ENCODE results near the gene ZFHX2.
"Not testable (repeated sequence)": the region's sequence is repeated elsewhere in the genome, so short reads cannot be mapped to it uniquely, and the experiment has no call there.

Gene ZFHX2

DNA sequence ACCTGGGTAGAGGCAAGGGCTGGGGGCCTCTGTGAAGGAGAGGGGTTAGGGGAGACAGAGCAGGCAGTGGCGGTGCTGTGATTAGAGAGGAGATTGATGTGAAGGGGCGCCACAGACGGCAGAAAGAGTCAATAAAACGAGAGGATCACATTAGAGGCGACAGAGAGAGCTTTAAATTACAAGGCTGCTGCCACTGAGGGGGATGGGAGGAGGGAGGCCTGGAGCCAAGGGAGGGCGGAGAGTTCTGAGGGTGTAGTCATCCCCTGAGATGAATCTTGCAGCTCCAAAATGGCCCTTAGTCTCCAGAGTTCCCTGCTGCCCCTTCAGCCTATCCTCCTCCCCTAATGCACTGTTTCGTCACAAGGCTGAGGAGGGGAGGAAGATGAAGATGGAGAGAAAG lies 12.8 kb downstream of the ZFHX2 start:
- DNase-seq, result no peak

DNA sequence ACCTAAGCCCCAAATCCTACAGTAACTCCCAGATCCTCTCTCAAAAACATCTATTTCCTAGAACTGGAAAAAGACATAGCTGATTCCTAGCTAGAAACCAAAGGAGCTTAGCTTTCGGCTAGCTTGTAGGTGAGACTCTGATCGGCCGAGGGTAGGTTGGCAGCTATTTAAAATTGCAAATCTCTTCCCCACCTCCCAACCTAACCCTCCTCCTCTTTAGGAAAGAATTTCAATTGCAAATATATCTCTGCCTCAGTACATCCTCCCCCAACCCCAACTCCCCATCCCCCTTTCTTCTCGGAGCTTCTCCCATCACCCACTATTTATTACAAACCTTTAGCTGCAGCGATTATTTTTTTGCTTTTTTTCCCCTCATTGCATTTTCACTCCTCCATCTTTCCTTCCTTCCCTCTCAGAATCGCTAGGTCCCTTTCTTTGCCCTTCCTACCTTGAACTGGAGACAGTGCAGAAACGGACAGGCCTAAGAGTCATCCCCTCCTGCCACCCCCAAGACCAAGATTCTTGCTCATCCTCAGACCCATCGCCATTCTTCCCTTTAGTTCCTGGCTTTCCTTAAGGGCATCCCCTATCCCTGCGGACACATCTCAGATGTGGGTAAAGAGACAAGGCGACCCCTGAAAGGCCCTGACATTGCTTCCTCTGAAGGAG lies 13.4 kb downstream of the ZFHX2 start:
- DNase-seq, result no peak

DNA sequence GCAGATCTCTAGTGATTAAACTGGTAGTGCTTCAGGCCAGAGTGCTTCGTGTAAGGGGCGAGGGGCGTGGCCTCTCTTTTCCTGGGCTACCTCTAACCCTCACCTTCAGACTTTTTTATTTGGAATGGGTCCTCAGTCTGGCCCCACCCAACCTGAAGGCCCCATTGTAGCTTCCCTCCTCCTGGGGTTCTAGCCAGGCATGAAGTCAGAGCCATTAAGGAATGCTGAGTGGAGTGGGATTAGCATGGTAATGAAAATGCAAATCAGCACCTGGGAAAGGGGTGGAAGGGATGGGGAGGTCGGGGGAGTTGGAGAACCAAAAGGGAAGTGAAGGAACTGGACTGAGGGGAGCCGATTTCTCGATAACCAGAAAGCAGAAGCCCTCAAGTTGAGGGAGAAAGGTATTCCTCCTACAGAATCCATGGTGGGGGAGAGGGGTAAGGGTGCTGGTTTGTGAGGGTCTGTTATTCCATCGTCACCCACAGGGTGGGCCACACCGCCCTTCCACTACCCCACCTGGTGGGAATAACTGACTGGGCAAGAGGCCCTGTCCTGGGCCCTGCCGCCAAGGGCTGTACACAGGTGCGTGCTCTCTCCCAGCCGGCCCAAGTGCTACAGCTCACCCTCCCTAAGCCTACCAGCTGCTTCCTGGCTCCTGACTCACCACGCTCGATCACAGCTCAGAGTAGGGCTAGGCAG lies 14.1 kb downstream of the ZFHX2 start:
- DNase-seq, result no peak

DNA sequence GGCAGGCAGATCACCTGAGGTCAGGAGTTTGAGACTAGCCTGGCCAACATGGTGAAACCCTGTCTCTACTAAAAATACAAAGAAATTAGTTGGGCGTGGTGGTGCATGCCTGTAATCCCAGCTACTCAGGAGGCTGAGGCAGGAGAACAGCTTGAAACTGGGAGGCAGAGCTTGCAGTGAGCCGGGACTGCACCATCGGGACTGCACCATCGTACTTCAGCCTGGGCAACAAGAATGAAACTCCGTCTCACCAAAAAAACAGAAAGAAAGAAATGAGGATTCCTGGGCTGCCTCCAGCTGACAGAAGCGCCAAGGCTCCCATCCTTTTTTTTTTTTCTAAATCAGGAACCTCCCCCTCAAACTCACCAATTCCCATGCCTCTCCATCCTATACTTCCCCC lies 14.7 kb downstream of the ZFHX2 start:
- not testable (repeated sequence) for DNase-seq

DNA sequence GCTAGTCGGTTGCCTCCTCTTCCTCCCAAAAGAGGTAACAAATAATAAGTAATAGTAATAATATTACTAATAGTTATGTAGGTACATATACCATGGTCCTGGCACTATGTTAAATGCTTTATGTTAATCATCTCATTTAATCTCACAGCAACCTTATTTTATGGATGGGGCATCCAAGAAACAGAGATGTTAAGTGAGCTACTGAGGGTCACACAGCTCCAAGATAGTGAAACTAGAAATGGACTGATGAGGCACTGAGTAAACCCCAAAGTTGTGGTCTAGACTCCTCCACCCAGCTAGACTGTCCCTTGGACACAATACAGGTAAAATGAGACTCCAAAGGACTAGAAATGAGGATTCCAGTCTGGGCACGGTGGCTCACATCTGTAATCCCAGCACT lies 15.1 kb downstream of the ZFHX2 start:
- DNase-seq, result no peak

DNA sequence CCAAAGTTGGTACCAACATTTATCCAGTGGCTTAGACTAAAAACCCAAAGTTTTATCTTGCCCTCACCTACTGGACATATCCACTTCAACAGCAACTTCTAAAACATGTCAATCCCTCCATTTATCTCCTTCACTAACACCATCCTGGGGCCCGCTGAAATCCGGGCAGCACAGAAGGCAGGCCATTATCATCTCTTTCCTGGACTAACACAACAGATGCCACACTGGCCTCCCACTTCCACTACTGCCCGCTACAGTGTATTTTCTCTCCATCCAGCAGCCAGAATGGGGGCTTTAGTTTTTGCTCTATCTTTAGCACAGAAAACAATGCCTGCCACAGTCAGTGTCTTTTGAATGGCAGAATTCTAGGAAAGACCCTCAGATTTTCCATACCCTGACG lies 15.6 kb downstream of the ZFHX2 start:
- no peak for DNase-seq

DNA sequence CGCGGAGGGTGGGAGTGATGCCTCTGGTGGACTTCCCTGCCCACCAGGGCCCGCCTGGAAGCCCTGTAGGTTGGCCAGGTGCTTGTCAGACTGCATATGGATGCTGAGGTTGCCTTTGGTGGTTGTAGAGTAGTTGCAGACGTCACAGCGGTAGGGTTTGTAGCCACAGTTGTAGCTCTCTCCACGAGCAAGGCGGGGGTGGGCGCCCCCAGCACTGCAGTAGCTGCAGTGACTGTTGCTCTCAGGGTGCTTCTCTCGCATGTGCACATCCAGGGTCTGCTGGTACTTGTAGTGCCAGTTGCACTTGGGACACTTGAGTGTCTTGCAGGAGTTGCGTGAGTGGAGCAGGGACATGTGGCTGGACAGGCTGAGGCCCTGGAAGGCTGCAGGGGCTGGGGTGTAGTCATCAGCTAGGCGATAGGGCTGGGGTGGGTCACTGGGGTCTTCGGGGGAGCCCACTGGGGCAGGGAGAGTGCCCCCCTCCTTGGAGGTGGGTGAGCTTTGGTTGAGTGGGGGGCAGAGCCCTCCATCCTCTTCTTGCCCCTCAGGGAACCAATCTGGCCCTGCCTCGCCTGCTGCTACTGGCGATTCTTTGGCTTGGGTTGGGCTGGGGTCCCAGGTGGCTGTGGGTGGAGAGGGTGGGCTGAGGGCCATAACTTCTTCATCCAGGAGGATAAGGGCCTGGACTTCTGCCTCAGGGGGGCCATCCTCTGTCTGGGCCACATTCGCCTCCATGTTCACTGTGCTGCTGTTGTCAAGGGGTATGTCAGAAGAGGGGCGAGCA lies 17.7 kb downstream of the ZFHX2 start:
- no peak for DNase-seq

DNA sequence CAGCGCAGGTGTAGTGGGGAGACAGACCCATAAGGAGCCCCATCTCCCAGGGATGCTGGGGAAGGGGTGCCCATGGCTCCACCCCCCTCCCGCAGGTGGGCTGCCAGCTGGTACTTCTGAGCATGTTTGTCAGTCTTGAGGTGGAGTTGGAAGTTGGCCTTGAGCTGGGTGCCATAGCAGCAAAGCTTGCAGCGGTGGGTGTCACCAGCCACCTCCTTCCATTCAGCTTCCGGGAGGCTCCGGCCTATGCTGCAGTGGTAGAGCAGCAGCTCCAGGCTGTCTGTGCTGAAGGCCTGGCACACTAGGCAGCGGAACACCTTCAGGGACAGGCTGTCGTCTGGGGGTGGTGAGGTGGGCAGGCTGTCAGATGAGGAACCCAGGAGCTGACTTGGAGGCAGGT lies 18.9 kb downstream of the ZFHX2 start:
- no peak for DNase-seq

DNA sequence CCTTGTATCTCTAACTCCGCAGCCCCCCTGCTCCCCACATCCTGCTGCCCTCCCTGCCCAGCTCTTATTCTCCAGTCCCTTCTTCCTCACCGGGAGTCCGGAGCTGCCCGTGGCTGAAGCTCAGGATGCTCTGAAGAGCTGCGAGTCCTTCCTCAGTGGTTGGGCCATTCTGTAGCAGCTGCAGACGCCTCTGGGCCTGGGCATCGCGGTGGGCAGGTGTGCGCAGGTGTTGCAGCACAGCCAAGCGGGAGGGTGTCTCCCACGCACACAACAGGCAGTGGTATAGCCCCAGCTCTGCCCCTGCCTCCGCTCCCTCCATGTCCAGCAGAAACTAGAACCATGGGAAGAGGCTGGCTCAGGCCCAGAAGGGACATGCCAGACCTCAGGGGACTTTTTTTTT lies 20.2 kb downstream of the ZFHX2 start:
- DNase-seq, result no peak

DNA sequence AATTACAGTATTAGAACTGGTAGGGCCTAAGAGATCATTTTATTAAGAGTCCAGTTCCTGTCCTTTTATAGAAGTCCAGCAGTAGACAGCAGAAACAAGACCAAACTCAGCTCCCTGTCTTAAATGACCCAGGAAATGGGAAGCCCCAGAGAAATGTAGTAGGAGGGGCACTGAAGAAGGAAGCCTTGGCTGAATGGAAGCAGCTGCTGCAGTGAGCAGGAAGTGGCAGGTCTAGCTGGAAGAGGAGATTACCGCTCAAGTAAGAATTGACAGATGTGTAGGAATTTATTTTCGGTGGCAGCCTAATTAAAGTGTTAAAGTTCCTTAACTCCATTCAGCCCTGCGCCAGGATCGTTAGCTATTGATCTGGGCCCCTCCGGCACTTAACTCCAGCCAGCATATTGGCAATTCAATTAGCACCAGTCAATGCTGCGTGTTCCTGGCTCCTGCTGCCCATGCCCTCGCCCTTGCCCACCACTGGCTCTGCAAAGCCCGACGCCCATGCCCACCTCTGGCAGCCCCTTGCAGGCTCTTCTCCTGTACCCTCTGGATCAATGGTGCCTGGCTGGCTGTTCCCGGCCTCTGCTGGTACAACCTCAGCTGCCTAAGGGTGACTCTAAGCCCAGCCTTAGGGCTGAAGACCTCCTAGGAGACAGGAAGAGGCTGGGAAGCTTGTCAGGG lies 21.1 kb downstream of the ZFHX2 start:
- no peak for DNase-seq

DNA sequence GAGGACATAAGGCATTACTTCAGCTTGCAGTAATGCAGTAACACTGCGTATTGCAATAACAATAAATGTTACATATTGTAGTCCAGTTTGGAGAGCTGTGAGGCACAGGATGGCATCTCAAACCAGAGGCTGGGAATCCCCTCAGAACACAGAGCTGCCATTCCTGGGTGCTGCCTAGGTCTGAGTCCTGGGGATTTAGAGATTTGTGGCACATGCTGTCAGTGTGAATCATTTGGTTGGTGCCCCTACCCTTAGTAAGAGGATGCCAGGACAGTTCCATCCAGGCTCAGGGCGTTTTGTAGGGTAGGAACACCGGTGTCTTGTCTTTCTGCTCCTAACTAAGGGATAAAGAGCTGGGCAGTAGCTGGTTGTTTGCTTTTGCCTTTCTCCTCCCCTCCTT lies 22.5 kb downstream of the ZFHX2 start:
- DNase-seq, result no peak

DNA sequence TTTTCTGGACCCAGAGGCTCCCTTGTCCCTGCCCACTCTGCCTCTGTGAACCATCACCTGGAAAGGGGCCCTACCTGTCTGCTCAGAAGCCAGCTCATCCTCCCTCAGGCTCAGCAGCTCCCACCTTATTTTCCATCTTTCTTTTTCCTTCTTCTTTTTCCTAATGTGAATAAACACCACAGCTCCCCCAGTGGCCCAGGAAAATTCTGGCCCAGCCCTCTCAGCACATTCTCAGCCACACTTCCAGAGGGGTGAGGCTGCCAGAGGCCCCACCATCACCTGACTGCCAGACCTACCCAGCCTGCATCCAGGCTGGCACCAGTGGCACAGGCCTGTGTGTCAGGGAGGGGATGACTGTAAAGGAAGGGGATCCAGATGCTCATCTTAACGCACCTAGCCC lies 23.0 kb downstream of the ZFHX2 start:
- DNase-seq, result no peak

DNA sequence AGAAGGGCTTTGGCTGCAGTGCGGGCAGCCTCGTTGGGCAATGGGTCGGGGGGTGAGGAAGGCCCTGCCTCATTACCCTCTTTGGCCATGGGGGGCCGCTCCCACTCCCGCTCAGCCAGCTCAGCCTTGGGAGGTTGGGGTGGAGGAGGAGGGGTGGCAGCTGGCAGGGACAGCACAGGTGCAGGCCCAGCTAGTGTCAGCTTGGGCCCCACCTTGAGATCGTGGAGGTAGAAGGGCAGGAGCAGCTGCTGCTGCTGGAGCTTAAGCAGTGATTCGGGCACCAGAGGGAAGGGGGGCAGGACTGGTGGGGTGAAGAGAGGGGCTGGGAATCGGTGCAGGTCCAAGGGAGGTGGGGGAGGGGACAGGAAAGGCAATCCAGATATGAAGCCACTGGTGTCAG lies 26.0 kb downstream of the ZFHX2 start:
- DNase-seq, result no peak

DNA sequence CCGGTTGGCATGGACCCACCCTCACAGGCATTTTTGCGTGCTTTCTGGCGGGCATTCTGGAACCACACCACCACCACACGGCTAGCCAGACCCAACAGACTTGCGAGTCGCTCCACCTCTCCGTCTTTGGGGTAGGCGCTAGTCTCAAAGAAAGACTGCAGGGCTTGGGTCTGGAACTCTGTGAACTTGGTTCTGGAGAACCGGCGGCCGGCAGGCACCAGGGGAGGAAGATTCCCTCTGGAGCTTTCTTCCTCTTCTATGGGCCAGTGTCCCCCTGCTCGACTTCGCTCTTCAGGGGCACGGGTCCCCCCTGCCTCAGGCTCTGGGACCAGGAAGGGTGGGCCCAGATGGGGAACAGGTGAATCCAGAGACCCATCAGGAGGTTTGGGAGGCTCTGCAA lies 26.6 kb downstream of the ZFHX2 start:
- no peak for DNase-seq

DNA sequence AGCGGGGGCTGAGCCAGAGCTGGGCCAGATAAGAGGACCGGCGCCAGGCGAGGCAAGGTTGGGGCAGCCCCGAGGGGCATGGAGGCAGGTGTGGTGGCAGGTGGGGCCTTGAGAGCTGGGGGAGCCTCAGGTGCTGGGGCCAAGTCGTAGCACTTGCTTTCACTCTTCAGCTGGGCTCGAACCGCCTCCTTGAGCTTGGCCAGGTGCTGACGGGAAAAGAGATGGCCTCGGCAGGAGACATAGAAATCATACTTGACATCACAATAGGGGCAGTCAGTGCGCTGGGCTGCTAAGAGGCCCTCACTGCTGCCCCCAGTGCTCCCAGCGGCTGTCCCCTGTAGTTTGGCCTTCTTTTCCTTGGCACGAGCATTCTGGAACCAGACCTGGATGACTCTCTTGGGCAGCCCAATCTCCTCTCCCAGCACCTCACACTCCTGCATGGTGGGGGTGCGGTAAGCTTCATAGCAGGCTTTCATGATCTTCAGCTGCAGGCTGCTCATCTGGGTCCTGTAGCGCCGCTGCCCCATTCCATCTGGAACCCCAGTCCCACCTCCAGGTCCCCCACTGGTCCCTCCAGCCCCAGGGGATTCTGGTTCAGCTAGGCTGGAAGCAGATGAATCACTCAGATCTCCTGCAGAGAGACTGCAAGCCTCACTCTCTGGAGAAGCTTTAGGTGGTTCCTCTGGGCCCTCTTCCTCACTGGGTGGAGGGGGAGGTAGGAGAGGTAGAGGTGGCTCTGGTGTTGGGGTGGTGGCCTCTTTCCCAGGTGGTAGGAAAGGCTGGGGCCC lies 28.1 kb downstream of the ZFHX2 start:
- no peak for DNase-seq

DNA sequence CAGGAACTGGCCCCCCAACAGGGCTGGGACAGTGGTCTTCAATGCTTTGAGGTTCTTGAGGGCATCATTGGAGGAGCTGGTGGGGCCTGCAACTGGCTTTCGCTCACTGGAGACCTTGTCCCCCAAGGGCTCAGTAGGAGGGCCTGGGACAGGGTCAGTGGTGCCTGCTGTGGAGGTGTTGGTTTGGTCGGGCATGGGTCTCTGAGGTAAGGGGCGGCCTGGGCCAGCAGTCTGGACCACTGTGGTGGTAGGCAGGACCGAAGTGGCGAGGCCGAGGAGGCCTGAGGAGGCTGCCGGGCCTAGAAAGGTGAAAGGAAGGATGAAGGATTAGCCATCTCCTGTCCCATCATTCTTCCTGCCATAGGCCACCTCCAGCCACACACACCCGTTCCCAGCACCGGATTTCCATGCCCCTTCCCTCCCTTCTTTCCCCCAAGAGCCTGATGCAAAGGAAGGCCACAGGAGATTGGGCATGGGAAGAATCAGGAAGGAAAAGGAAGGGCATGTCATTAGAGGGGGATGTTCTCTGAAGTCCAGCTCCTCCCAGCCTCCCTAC lies 28.8 kb downstream of the ZFHX2 start:
- no peak for DNase-seq

DNA sequence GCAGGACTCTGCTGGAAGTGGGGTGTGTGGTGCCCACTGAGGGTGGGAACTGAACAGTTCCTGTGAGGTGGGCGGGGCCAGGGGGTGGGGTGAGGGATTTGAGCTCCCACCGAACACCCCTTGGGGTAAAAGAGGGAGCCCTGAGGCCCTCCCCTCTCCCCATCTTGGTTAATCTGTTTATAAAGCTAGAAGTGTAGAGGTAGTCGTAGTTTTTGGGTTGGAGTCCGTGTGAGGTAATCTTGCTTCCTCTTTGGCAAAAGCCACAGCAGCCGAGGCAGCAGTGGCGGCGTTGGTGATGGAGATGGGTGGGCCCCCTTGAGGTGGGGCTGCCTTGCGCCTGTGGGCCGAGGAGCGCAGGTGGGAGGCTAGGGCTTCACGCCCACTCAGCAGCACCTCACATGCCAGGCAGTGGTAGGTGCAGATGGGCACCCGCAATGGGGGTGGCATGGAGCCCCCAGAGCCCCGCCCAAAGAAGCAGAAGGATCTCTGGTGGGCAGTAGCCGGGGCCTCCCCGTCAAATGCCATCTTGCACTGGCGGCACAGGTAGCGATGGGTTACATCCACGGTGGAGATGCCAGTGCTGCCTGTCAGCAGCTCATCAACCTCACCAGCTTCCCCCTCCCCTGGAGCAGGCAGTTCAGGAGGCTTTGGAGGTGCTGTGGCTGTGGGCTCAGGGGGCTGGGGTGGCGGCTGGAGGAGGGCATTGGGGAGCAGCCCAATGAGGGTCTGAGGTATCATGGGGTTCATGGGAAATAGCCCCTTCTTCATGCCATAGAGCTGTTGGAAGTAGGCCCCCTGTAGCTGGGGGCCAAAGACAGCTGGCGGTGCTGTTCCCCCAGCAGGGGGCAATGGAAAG lies 29.6 kb downstream of the ZFHX2 start:
- DNase-seq, result no peak

DNA sequence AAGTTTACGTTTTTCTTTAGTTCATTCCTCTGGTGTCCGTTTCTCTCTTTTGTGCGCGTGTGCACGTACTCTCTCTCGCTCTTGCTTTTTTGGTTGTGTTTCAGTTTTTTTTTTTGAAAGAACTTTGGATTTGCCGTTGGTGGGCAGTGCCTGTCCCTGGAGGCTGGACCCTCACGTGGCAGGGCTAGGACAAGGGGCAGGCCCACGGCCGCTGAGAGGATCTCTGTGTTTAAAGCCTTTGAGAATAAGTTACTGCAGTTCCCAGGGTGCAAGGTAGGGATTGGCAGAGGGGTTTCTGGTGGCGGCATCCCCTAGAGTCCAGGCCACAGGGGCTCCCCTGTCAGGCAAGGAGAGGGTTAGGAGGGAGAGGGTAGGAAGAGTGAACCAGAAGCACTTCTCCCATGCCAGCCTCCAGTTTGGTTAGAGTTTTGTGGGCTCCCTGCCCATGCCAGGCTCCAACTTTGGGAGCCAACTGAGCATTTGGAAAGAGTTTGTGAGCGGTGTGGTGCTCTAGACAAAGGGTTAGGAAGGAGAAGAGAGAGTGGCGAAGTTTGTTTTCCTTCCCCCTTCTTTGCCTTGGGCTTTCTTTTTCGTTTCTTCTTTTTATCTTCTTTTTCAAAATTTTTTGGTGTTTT lies 30.5 kb downstream of the ZFHX2 start:
- DNase-seq, result no peak

DNA sequence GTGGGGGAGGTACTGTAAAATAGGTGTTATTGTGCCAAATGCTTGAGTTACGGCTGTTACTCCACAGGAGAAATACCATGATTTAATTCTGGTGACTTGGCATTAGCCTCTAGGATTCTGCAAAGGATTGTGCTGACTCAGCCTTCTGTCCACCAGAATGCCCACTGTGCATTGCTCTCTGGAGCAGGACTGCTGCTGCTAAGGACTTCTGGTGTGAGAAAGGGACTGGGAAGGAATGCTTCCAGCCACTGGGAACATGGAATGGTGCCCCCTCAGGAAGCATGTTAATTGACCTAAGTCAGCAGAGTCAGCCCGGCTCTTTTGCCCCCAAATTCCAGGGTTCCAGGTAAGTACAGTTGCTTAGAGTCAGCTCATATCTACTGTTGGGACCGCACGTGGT lies 32.9 kb downstream of the ZFHX2 start:
- no peak for DNase-seq

DNA sequence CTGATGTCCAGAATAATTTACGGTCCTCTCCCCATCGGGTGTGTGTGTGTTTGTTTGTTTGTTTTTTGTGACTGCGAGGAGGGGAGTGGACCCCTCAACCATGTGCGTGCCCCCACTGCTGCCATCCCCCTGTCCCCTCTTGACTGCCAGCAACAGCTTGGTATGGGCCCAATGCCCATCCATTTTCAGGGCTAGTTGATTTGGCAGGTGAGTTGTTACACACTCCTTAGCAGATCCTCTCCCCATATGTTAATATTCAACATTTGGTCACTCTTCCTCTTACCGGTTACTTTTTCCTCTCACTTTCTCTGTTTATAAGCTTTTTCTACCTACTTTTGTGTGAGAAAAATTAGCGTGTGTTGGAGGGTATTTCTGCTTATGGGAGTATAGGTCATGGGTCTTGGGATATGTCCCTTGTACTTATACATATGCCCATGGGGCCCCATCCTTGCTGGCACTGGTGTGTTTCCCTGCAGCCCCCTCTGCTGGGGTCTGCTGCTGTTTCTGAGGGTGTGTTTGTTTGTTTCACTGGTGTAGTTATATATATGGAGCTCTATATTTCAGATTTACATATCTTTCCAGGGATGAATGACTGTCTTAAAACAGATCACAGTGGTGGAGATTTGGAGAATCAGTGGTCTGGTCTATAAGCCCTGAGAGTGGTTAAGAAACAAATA lies 33.8 kb downstream of the ZFHX2 start:
- no peak for DNase-seq

DNA sequence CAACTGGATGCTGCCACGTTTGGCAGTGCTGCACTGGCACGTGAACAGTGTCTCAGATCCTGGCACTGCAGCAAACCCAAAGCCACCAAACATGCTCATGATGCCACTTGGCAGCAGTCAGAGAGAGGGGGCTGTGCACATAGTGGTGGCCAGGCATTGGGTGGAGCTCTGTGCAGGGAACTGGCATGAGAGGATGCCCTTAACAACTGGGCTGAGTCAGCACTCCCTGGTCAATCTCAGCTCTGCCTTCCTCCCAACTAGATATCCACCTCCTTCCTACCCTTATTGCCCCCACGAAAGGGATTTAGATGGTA lies 37.0 kb downstream of the ZFHX2 start:
- DNase-seq, result no peak

Data from activated naive CD4-positive, alpha-beta T cell treated with Interleukin-2 at 50 U/mL for 16 hours (primary cell).